GM21515 (cell line): ENCODE results near the gene STN1.

Source experiments
- ATAC-seq: cut with Tn5 transposase; IDR thresholded peaks from one replicate; pipeline ENCODE4 v1.9.1; 2021; ENCODE audit not compliant: unreplicated experiment

STN1 gene

GRCh38 chr10:103918053-103918846 lies at the start of gene STN1:
Gene STN1, minus strand, starts transcription at chr10:103918184. Its CDS starts 590 bp downstream, at chr10:103917594.
- peak; percentile 93 for ATAC-seq

- peak; percentile 48 for ATAC-seq
Observed at GRCh38 chr10:103967448-103968071, 49.6 kb upstream of the STN1 start.

- ATAC-seq = peak; percentile 82
Observed at GRCh38 chr10:103966671-103967447, 48.9 kb upstream of the STN1 start, which contains the start of gene SLK. Gene SLK, plus strand, starts transcription at chr10:103967140. Its CDS starts 606 bp downstream, at chr10:103967746.

GRCh38 chr10:103960103-103960502 lies 42.1 kb upstream of the STN1 start:
- ATAC-seq = no peak

GRCh38 chr10:103958996-103959395 lies 41.0 kb upstream of the STN1 start:
- ATAC-seq = no peak

- ATAC-seq = no peak
Observed at GRCh38 chr10:103954543-103954942, 36.6 kb upstream of the STN1 start.

- no peak for ATAC-seq
Observed at GRCh38 chr10:103951942-103952341, 34.0 kb upstream of the STN1 start.

GRCh38 chr10:103951183-103951582 lies 33.2 kb upstream of the STN1 start:
- no peak for ATAC-seq

GRCh38 chr10:103949728-103950127 lies 31.7 kb upstream of the STN1 start:
- no peak for ATAC-seq

- no peak for ATAC-seq
Observed at GRCh38 chr10:103947799-103948516, 30.0 kb upstream of the STN1 start.

GRCh38 chr10:103942866-103943265 lies 24.9 kb upstream of the STN1 start:
- ATAC-seq = no peak

- ATAC-seq = no peak
Observed at GRCh38 chr10:103941801-103942200, 23.8 kb upstream of the STN1 start.

GRCh38 chr10:103939522-103939921 lies 21.5 kb upstream of the STN1 start:
- ATAC-seq = no peak

- ATAC-seq = no peak
Observed at GRCh38 chr10:103936022-103936421, 18.0 kb upstream of the STN1 start.

GRCh38 chr10:103934308-103934707 lies 16.3 kb upstream of the STN1 start:
- ATAC-seq = no peak

GRCh38 chr10:103933557-103934121 lies 15.7 kb upstream of the STN1 start:
- no peak for ATAC-seq

- no peak for ATAC-seq
Observed at GRCh38 chr10:103932971-103933370, 15.0 kb upstream of the STN1 start.

- ATAC-seq = no peak
Observed at GRCh38 chr10:103932271-103932670, 14.3 kb upstream of the STN1 start.

- no peak for ATAC-seq
Observed at GRCh38 chr10:103931603-103932002, 13.6 kb upstream of the STN1 start.

- no peak for ATAC-seq
Observed at GRCh38 chr10:103930881-103931280, 12.9 kb upstream of the STN1 start.

GRCh38 chr10:103930449-103930848 lies 12.5 kb upstream of the STN1 start:
- no peak for ATAC-seq
